HepG2 (cell line): ENCODE measurements around the gene STK11. TPM values are rescaled to one million over a fixed set of nuclear protein-coding genes. Genes with fewer than 3 reads are reported as not detected.

ENCODE experiments used
- ARNT2 ChIP-seq: sonication (generic); formaldehyde crosslinking; IDR thresholded peaks from 2 replicates; pipeline ENCODE4 v1.8.0; 2022; ENCODE audit warnings: mild to moderate bottlenecking, low read depth, missing genetic modification reagents, moderate library complexity
- CCAR2 ChIP-seq: fragments of 200-400 bp; formaldehyde crosslinking; optimal IDR thresholded peaks from 2 replicates; pipeline ENCODE3; 2018; ENCODE audit warnings: low read depth, mild to moderate bottlenecking, low read length, moderate library complexity
- DNMT1 ChIP-seq: sonication (generic); formaldehyde crosslinking; IDR thresholded peaks from 2 replicates; pipeline ENCODE4 v1.5.1; 2020; ENCODE audit warnings: mild to moderate bottlenecking, missing genetic modification reagents
- ELF1 ChIP-seq: sonication (generic); formaldehyde crosslinking; IDR thresholded peaks from 2 replicates; pipeline ENCODE4 v1.4.0; 2020; ENCODE audit warnings: missing genetic modification reagents
- ESRRA ChIP-seq: sonication (generic); formaldehyde crosslinking; IDR thresholded peaks from 2 replicates; pipeline ENCODE4 v1.5.1; 2020; ENCODE audit warnings: mild to moderate bottlenecking, low read depth, missing genetic modification reagents
- FOXJ3 ChIP-seq: sonication (generic); formaldehyde crosslinking; IDR thresholded peaks from 2 replicates; pipeline ENCODE4 v1.4.0; 2020; ENCODE audit warnings: missing genetic modification reagents, mild to moderate bottlenecking, borderline replicate concordance
- HOXA5 ChIP-seq: sonication (generic); formaldehyde crosslinking; IDR thresholded peaks from 2 replicates; pipeline ENCODE4 v1.4.0; 2020; ENCODE audit warnings: missing genetic modification reagents
- TBX2 ChIP-seq: sonication (generic); formaldehyde crosslinking; IDR thresholded peaks from 2 replicates; pipeline ENCODE4 v1.5.0; 2020; ENCODE audit warnings: missing genetic modification reagents, mild to moderate bottlenecking, borderline replicate concordance
- TEAD3 ChIP-seq: optimal IDR thresholded peaks from 2 replicates; pipeline ENCODE3; 2016; ENCODE audit warnings: borderline replicate concordance
- THAP9 ChIP-seq: sonication (generic); formaldehyde crosslinking; IDR thresholded peaks from 2 replicates; pipeline ENCODE4; 2020; ENCODE audit warnings: missing genetic modification reagents, mild to moderate bottlenecking, borderline replicate concordance
- ZNF407 ChIP-seq: sonication (generic); formaldehyde crosslinking; IDR thresholded peaks from one replicate; pipeline ENCODE4 v1.5.1; 2020; ENCODE audit warnings: mild to moderate bottlenecking, missing genetic modification reagents; ENCODE audit errors: not compliant biosample characterization
- polyA plus RNA-seq, 8 experiments: library from polyadenylated mRNA; depleted of rRNA in 3 of 8; stranded (reverse) in 7 of 8; unstranded in 1 of 8; fragments of >200 nt; fragmentation: Illumina TruSeq in 4 of 8; extraction: Trizol in 4 of 8; gene quantifications; 2 replicates each; pipeline versions ENCODE4 v1.2.1 to v1.2.3, GENCODE V29; 2011 to 2016; ENCODE audit warnings: low read depth in 4 of 8, missing spikeins in 1 of 8, mixed read lengths in 1 of 8; ENCODE audit not compliant: insufficient read depth in 1 of 8
- total RNA-seq, 5 experiments: library from RNA; depleted of rRNA; stranded (reverse); fragments of >200 nt; fragmentation: Illumina TruSeq; extraction: Trizol; gene quantifications; 2 replicates each; pipeline ENCODE4 v1.2.3, GENCODE V29; 2016; ENCODE audit warnings: low read depth in 1 of 5
- TF ChIP-seq, protein P1 (sequence below): sonication (generic); formaldehyde crosslinking; conservative IDR thresholded peaks from 2 replicates; pipeline ENCODE4 v1.8.0; 2022; ENCODE audit warnings: mild to moderate bottlenecking, moderate library complexity, missing genetic modification reagents
- TF ChIP-seq, protein P2 (sequence below): sonication (generic); formaldehyde crosslinking; IDR thresholded peaks from 2 replicates; pipeline ENCODE4 v1.9.0; 2021; ENCODE audit warnings: missing genetic modification reagents, mild to moderate bottlenecking, borderline replicate concordance

STK11 gene
- total and polyA plus RNA-seq, 2 of the 13 experiments (the other 11 are each of a cell fraction or from before 2014, with no cell fraction given): 27.5 to 43.6 TPM

- TF ChIP-seq THAP9 (CRISPR knock-in tag) (no peak), ELF1 (CRISPR knock-in tag) (0 out of 2 replicates have a peak, but pooled peaks have one; percentile 19), HOXA5 (no peak), FOXJ3 (CRISPR knock-in tag) (peak; percentile 50; the same call in 1 of the 2 replicates), CCAR2 (no peak), TBX2 (peak; percentile 35; the same call in 1 of the 2 replicates), ZNF407 (CRISPR knock-in tag) (no peak), TEAD3 (CRISPR knock-in tag) (peak; percentile 30), ESRRA (CRISPR knock-in tag) (peak; percentile 99), DNMT1 (CRISPR knock-in tag) (no peak), ARNT2 (0 out of 2 replicates have a peak, but pooled peaks have one; percentile 28)
- TF ChIP-seq, protein P1, sequence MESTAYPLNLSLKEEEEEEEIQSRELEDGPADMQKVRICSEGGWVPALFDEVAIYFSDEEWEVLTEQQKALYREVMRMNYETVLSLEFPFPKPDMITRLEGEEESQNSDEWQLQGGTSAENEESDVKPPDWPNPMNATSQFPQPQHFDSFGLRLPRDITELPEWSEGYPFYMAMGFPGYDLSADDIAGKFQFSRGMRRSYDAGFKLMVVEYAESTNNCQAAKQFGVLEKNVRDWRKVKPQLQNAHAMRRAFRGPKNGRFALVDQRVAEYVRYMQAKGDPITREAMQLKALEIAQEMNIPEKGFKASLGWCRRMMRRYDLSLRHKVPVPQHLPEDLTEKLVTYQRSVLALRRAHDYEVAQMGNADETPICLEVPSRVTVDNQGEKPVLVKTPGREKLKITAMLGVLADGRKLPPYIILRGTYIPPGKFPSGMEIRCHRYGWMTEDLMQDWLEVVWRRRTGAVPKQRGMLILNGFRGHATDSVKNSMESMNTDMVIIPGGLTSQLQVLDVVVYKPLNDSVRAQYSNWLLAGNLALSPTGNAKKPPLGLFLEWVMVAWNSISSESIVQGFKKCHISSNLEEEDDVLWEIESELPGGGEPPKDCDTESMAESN: 0 out of 2 replicates have a peak, but pooled peaks have one; percentile 18
- TF ChIP-seq, protein P2, sequence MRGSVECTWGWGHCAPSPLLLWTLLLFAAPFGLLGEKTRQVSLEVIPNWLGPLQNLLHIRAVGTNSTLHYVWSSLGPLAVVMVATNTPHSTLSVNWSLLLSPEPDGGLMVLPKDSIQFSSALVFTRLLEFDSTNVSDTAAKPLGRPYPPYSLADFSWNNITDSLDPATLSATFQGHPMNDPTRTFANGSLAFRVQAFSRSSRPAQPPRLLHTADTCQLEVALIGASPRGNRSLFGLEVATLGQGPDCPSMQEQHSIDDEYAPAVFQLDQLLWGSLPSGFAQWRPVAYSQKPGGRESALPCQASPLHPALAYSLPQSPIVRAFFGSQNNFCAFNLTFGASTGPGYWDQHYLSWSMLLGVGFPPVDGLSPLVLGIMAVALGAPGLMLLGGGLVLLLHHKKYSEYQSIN (CRISPR knock-in tag): no peak
These were observed 49.1 kb downstream of the STK11 start (continued) for GRCh38 chr19:1254530-1255185.
